Activated T-helper 1 cell treated with anti-CD3 and anti-CD28 coated beads, Interleukin-2, amount 50 U/mL, for 16 hours (primary cell): ENCODE results near the gene BOD1L1.
A peak's percentile ranks its signal among the peaks of the same experiment; 100 is the strongest.
"Not testable (repeated sequence)": the region's sequence is repeated elsewhere in the genome, so short reads cannot be mapped to it uniquely, and the experiment has no call there.

ENCODE experiments used
- DNase-seq, 2 donors: peaks; one replicate each; pipeline ENCODE4 v3.0.0-alpha.2; 2020; ENCODE audit warnings: low read depth in 1 of 2, low spot score in 1 of 2

Gene BOD1L1

DNA sequence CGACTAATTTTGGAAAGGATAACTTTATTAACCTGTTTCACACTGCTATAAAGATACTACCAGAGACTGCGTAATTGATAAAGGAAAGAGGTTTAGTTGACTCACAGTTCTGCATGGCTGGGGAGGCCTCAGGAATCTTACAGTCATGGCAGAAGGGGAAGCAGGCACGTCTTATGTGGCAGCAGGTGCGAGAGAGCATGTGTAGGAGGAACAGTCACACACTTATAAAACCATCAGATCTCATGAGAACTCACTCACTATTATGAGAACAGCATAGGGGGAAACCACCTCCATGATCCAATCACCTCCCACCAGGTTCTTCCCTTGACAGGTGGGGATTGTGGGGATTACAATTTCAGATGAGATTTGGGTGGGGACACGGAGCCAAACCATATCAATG lies 67.4 kb downstream of the BOD1L1 start:
- DNase-seq: not testable (repeated sequence)

DNA sequence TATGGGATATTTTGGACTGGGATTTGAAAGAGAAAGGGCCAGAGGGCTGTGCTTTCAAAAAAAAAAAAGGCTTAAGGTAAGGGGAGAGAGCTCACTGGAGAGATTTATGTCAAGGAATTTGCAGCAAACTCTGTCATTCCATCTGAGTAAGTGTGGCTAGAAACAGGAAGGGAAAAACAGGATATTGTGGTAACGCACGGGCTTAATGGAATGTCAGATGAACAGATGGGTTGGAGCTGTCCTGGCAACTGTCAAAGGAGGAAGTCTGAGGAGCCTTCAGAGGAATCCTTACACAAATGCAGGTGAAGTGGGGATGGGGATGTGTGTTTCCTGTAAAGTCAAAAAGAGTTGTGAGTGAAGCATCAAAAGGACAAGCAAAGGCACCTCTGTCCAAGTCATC lies 68.1 kb downstream of the BOD1L1 start:
- DNase-seq: no peak

DNA sequence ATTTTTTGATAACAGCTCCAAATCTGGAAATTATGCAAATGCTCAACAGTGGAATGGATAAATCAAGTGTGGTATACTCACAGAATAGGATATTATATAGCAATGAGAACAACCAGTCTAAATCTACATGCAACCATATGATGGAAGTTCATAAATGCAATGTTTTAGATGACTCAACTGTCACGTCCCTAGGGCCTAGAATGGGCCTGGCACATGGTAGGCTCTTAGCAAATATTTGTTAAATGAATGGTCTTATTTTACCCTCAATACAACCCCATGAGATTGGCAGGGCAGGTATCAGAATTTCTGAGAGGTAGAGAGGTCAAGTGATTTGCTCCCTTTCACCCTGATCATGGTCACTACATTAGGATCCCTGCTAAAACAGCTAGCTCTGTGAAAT lies 68.6 kb downstream of the BOD1L1 start:
- no peak for DNase-seq

DNA sequence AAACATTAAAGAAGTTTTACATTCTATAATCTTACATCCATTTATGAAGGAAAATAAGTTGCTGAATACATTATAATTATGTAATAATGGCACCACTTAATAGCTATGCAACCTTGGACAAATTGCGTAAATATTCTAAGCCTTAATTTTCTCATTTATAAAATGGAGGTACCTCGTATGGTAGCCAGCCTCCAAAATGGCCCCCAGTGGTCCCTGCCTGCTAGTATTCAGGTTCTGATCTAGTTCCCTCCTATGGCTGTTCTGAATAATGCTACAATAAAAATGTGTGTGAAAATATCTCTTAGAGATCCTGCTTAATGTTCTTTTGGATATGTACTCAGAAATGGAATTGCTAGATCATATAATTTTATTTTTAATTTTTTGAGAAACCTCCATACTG lies 72.2 kb downstream of the BOD1L1 start:
- no peak for DNase-seq

DNA sequence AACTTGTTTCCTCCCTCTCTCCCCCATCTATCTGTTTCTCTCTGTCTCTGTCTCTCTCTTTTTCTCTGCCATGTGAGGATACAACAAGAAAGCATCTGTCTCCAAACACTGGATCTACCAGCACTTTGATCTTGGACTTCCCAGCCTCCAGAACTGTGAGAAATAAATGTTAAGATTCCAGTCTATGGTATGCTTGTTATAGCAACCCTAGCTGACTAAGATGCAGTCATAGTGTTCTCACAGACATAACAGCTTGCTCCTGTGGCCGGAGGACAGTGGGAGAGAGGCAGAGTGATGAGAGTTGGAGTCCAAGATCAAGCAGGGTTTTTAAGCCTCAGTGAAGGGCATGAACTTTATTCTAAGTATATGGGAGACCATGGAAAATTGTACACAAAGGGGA lies 74.4 kb downstream of the BOD1L1 start:
- no peak for DNase-seq

DNA sequence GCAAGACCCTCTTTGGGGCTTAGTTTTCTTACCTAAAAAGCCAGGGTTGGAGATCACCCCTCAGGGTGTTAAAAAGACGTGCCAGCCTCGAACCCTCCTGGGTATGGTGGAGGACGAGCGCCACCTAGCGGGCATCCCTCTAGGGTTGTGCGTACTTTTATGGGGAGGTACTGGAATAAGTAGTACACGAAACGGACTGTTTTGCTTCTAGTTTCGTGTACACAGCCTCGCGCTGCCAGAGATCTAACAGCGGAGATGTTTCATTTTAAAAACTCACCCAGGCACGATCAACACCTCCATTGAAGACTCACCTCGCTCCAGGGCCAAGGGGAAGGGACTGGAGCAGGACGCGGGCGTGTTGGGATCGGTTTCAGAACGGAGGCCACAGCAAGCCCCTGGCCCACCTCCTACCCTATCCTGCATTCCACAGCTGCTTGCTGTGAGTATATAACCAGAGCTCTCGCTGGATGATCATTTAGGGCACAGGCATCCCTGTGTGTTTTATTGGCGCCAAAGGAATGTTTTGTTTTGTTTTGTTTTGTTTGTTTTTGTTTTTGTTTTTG lies 78.5 kb downstream of the BOD1L1 start:
- DNase-seq: peak; percentile 71 to 74

DNA sequence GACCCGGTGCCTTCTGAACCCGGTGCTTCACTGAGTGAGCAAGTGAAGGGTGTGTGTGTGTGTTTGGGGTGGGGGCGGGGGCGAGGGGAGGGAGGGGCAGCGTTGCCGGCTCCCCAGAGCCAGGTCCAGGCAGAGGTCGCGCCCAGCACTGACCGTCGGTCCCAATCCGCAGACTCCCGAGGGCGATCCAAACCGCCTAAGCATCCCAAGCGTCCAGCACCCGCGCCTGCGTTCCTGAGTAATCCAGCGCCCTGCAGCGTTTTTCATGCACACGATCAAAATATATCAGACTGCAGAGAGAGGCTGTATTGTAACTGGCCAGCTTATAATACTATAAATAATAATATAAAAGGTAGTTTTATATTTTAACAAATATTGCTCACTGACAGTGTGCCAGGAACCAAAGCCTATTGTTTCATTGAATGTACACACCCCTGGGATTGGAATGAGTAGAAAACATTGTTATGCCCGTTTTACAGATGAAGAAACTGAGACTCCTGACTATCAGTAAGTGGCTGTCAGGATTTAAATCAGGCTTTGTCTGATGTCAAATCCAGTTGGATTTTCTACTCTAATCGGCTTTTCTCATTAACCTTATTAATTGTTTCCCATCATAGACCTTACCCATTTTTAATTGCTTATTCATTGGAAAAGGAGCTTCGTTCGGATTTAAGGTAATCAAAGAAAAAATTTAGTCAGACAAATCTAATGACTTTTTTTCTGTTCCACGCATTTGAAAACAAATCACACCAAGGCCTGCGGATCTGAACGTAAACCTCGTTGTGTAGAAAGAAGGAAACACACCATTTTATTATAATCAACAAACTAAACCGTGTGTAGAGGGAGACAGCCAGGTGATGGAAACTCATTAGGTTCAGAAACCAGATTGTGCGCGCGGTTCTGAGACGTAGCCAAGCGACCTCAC lies 79.2 kb downstream of the BOD1L1 start:
- DNase-seq: no peak

DNA sequence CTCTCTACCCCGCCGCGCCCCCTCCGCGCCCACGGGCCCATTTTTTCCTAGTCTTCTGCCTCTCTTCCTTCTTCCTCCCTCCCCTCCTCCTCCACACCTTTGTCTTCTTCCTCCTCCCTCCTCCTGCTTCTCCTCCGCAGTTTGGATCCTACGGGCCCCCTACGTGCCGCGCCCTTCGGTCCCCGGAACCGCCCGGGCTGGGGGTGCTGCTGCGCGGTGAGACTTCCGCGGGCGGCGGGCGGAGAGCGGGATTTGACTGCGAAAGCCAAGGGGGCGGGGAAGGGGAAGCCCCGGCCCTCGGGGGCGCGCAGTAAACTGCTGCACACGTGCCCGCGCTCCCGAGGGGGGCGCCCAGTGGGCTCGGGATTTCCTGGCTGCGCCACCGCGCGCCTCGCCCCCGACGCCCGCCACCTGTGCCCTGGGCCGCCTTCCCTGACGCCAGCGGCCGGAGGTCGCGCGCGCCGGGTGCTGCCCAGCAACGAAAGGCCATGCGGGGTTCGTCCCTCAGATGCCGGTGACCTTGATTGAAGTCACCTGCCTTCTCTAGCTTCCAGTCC lies 80.0 kb downstream of the BOD1L1 start:
- no peak for DNase-seq

DNA sequence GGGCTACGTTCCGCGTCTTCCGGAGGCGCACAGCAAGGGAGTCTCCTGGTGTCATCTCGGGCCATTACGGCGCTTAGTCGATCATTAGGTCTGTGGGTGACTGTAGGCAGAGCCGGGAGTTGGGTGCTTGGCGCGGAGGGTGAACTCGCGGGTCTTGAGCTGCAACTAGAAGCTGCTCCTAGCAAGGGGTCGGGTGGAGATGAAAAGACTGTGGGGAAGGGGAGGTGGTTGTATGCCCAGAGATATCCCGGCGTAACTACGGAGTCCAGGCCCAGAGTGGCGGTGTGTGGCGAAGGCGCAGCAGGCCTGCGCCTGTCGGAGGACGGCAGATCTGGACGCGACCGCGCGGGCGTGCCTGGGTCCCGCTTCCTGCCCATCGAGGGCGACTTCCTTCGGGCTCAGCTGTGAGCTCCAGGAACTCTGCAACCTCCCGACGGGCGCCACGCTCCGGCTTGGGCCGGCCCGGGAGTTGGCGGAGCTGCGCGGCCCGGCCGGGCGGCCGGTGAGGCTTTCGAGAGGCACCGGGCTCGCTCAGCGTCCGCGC lies 80.5 kb downstream of the BOD1L1 start:
- DNase-seq: no peak

DNA sequence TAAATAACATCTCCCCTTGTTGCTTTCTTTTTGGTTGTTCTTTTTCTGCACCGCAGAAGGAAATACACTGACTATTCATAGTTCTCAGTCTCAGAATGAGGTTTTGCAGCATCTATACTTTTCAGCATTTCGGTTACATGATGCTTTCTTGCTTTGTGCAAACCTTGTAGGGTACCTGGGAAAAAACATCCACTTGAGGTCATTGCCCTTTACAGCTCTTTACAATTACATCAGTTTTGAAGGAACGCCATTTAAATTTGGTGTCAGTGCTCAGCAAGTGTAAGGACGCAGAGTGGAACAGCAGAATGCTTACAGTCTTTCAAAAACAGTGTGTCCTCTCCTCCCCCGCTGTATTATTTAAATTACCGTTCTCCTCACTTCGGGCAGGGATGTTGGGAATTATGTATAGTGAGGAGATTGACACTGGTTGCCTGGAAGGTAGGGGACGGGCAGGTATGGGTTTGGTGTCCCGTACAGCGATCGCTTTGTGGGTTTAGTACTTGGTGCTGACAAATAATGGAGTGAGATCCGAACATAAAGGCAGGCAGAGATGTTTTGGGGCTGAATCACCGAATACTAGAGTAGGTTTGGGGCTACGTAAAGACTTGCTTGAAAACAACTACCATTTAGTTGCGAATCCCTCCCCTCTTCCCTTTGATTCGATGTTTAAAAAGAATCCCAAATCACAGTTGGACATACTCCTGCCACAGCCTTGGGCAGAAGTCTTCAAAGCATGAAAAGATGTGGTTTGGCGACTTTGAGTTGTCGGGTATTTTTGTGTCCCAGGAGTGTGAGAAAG lies 81.2 kb downstream of the BOD1L1 start:
- no peak for DNase-seq

DNA sequence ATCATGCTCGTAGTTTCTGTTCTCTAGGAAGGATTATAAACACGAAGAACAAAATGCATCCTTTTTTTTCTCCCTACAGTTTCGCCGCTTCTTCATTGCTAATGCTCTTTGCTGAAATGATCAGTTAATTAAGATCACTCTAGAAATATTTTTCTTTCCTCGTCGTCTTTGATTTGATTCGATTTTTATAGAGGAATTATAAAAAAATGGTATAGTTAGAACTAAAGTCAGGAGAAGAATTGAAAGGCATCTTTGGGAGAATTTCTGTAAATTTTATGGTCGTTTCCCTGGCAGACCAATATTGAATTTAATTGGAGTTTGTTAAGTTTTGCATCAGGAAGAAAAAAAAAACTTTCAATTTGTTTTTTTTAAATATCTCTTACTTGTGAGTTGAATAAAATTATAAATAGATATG lies 82.1 kb downstream of the BOD1L1 start:
- no peak for DNase-seq

DNA sequence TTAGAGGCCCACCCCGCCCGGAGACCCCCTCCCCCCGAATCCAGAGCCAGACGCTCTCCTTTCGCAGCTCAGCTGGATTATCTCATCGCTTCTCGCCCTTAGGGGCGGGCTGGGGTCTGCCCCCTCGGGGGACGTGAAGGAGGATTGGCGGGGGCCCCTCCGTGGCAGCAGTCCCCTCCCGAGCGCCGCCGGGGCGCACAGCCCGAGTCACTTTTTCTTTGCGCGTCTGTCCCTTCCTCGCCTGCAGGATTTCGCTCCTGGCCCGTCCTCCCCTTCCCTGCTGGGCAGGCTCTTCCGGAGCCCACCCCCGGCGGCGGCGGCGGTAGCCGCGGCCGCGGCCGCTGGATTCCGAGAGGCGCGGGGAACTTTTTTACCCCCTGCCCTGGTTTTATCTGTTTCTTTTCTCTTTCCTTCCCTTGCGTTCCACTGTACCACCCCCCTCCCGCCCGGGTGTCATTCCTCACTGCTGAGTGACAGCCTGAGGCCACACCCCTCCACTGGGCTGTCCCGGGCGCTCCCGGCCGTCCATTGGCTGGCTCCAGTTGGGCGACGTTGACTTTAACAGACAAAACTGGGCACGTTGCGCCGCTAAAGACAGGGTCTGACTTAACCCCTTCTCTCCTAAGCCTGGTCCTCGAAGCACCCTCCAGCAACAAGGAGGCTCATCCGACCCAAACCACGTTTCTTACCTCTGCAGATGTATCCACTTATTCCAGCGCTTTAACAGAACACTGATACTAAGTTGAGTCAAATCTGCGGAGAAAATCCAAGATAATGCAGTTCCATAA lies 82.7 kb downstream of the BOD1L1 start:
- no peak for DNase-seq

DNA sequence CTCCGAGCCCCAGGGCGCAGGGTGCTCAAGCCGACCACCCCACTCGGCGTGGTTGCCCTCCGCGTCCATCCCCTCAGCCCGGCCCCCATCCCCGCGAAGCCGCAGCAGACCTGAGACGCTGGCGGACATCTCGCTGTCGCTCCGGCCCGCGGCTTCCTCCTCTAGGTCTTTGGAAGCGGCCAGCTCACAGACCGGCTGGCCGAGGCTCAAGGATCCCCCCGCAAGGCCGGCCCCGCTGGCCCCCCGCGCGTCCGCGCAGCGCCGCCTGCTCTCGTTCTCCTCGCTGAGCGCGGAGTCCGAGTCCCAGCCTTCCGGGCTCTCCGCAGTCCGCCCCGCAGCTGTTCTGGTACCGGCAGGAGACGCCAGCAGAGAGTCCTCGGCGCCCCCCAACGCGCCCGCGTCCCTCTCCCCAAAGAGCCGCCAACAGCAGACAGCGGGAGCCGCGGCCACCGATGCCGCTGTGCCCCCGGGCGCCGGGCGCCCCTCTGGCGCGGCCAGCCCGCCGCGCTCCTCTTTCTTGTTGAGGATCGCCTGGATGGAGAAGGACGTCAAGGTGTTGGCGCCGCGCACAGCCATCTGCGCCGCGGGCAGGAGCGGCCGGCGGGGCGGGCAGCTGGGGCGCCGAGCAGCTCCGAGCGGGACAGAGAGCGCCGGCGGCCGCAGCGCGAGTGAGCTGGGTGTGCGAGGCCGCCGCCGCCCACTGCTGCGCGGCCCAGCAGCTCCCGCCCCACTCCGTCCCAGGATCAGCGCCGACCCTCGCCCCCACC lies 83.5 kb downstream of the BOD1L1 start, which contains the start of gene NKX3-2:
TSS of gene NKX3-2 (minus strand) at position 670 of the 767 bp plus-strand sequence. CDS start at position 576, 94 bp downstream.
- DNase-seq: no peak

DNA sequence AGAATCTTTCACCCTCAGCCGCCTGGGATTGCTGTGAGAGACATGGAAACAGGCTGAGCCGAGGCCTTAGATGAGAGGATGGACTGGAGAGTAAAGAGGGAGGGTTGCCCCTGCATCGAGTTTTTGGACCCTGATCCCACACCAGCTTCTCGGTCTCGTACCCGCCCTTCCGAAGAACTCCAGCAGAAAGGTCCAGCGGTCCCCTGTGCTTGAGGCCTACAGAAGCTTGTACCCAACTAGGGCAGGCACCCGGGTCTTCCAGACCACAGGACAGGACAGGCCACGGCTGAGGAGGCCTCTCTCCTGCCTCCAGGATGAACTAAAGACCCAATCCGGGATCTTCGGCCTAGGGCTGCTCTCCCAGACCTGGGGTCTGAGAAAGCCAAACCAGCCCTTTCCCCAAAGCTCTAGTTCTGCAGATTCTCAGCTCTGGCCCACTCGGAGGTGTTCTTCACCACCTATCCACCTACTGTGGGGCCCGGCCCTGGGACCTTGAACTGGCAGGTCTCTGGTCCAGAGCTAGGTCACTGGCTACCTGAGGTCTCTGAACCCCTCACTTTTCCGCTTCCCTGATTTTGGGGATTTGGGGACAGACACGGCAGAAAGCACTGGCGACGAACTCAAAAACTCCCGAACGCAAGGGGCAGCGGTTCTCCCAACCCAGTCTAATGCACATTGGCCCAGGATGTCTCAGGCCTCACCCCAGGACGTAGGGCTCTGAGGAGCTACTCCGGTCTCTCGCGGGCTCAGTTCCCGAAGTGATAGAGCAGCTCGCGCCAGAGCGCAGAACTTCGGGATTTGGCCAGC lies 84.3 kb downstream of the BOD1L1 start:
- DNase-seq: no peak

DNA sequence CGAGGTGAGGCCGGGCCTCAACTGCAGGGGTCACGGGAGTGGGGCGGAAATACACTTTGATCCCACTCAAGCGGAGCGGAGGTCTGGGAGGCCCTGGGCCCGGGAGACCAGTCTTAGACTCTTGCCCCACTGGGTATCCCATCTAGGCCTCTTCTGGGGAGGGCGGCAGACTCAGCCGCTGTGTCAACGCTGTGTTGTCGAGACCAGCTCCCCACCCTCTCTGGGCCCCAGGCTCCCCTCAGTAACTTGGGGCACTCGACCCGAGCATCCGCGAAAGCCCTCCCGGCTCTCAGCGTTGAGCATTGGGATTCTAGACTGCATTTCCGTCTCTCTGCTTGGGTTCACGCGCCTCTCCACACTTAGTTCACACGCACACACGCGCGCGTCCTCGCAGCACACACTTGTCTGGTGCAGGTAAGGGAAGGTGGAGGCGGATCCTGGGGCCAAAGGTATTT lies 84.9 kb downstream of the BOD1L1 start:
- no peak for DNase-seq

DNA sequence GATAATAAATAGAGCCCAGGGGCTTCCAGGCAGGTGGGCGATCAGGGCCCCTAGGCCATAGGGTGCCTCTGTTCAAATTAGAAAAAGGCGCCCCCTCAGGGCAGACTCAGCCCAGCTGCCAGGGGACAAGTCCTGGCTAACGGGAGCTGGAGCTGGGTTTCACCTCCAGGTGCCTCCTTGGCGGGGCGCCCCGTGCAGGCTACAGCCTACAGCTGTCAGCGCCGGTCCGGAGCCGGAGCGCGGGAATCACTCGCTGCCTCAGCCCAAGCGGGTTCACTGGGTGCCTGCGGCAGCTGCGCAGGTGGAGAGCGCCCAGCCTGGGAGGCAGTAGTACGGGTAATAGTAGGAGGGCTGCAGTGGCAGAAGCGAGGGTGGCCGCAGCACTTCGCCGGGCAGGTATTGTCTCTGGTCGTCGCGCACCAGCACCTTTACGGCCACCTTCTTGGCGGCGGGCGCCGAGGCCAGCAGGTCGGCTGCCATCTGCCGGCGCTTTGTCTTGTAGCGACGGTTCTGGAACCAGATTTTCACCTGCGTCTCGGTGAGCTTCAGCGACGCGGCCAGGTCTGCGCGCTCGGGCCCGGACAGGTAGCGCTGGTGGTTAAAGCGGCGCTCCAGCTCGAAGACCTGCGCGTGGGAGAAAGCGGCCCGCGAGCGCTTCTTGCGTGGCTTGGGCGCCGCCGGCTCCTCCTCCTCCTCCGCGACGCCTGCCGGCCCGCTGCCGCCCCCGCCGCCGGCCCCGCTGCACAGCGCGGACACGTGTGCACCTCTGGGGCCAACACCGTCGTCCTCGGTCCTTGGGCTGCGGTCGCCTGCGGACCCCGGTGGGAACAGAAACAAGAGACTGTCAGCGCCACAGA lies 85.6 kb downstream of the BOD1L1 start:
- no peak for DNase-seq

DNA sequence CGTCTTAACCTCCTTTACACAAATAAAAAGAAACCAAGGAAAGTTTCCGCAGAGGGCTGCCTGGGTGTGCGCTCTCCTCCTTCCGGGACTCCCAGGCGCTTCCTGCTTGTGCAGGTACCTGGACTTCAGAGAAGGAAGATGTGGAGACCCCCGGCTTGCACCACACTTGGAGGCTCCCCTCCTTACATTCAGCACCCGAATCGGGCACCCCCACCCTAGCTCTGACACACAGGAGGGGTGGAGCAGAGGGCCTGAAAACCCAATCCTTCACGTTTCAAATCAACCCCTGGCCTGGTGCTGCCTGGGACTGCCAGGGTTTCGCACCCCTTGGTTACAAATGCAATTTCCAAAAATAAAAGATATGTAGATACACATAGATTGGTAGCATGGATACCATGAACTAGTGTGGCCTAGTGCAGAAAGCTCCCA lies 86.3 kb downstream of the BOD1L1 start:
- no peak for DNase-seq
